ENCODE results near the gene ZC3H18. TPM values are rescaled to one million over a fixed set of nuclear protein-coding genes. Genes with fewer than 3 reads are reported as not detected.
"Not testable (repeated sequence)": the region's sequence is repeated elsewhere in the genome, so short reads cannot be mapped to it uniquely, and the experiment has no call there.

Gene ZC3H18
- polyA plus RNA-seq, 1 experiment: 11.2 TPM

GRCh38 chr16:88606148-88606757 is 36.0 kb downstream of the ZC3H18 start:
- Histone ChIP-seq H3K4me3 (ENCODE audit: low read depth, low read length) (no peak overlapping the region), H3K36me3 (ENCODE audit: control insufficient read depth, insufficient read depth, low read length) (peaks cover 29% of the 10 kb centered on the region), H3K27me3 (ENCODE audit: control insufficient read depth, insufficient read depth, low read length) (no peaks in the 10 kb centered on the region)
- no peak for TF ChIP-seq CTCF (IDR thresholded peaks at IDR 0.05; ENCODE audit: insufficient read depth, low read depth, low read length)
- no peak for DNase-seq (ENCODE audit: low read depth)
- CTCF ChIA-PET: no interaction called here
- POLR2A ChIA-PET: no interaction called here

- Histone ChIP-seq H3K27me3 (ENCODE audit: control insufficient read depth, insufficient read depth, low read length) (no peaks in the 10 kb centered on the region), H3K36me3 (ENCODE audit: control insufficient read depth, insufficient read depth, low read length) (peaks cover 27% of the 10 kb centered on the region), H3K4me3 (ENCODE audit: low read depth, low read length) (no peak overlapping the region)
- no peak for DNase-seq (ENCODE audit: low read depth)
- CTCF ChIA-PET: no interaction called here
- TF ChIP-seq CTCF (IDR thresholded peaks at IDR 0.05; ENCODE audit: insufficient read depth, low read depth, low read length): no peak
- POLR2A ChIA-PET: no interaction called here
Observed at GRCh38 chr16:88608076-88608475, 37.9 kb downstream of the ZC3H18 start.

GRCh38 chr16:88609426-88609825 is 39.2 kb downstream of the ZC3H18 start:
- POLR2A ChIA-PET; DNase-seq (ENCODE audit: low read depth); H3K27me3 ChIP-seq (ENCODE audit: control insufficient read depth, insufficient read depth, low read length); H3K4me3 ChIP-seq (ENCODE audit: low read depth, low read length): not testable (repeated sequence)
- H3K36me3 ChIP-seq (ENCODE audit: control insufficient read depth, insufficient read depth, low read length): peaks cover 29% of the 10 kb centered on the region
- CTCF ChIA-PET: interaction anchor here (0.7 to 1.1 kb wide), 2 partner anchors 16 to 47 kb away, joined by 3 read pairs; no protein-coding TSS in a partner anchor

- POLR2A ChIA-PET: no interaction called here
- CTCF ChIA-PET: interaction anchor here (1.1 kb wide), 1 partner anchor 17 kb away, joined by 3 read pairs; no protein-coding TSS in a partner anchor
- TF ChIP-seq CTCF (IDR thresholded peaks at IDR 0.05; ENCODE audit: insufficient read depth, low read depth, low read length): peak; percentile 10; the same call in 1 of the 2 replicates
Observed at GRCh38 chr16:88610080-88610479, 39.9 kb downstream of the ZC3H18 start.

GRCh38 chr16:88610909-88611812 is 41.0 kb downstream of the ZC3H18 start:
- DNase-seq (ENCODE audit: low read depth): no peak
- Histone ChIP-seq H3K27me3 (ENCODE audit: control insufficient read depth, insufficient read depth, low read length) (no peaks in the 10 kb centered on the region), H3K4me3 (ENCODE audit: low read depth, low read length) (no peak overlapping the region), H3K36me3 (ENCODE audit: control insufficient read depth, insufficient read depth, low read length) (peaks cover 20% of the 10 kb centered on the region)
- no peak for TF ChIP-seq CTCF (IDR thresholded peaks at IDR 0.05; ENCODE audit: insufficient read depth, low read depth, low read length)
- CTCF ChIA-PET: no interaction called here
- POLR2A ChIA-PET: no interaction called here

More at GRCh38 chr16:88610080-88610479, 39.9 kb downstream of the ZC3H18 start:
- DNase-seq (ENCODE audit: low read depth): no peak
- Histone ChIP-seq H3K27me3 (ENCODE audit: control insufficient read depth, insufficient read depth, low read length) (no peaks in the 10 kb centered on the region), H3K36me3 (ENCODE audit: control insufficient read depth, insufficient read depth, low read length) (peaks cover 26% of the 10 kb centered on the region), H3K4me3 (ENCODE audit: low read depth, low read length) (no peak overlapping the region)

Measured in BJ (cell line).